A673 (cell line): ENCODE results near the gene SH3D19. TPM values are rescaled to one million over a fixed set of nuclear protein-coding genes. Genes with fewer than 3 reads are reported as not detected.

ENCODE experiments used
- BruUV-seq: library from RNA; stranded (reverse); fragments of 400-500 nt; replicated peaks from 2 replicates; lab custom pipeline; 2021; lab: Mats Ljungman, UMichigan
- CTCF ChIA-PET: fragments of 300-600 bp; sonication (Branson Sonifier 250); formaldehyde crosslinking; loops from one replicate; lab custom pipeline; 2022; ENCODE audit warnings: antibody characterized with exemption; lab: Charles Lee
- POLR2A ChIA-PET: fragments of 300-600 bp; sonication (Branson Sonifier 250); formaldehyde crosslinking; loops from one replicate; lab custom pipeline; 2022; ENCODE audit warnings: antibody characterized with exemption; ENCODE audit not compliant: low non-redundant PET; lab: Charles Lee
- DNase-seq: peaks from one replicate; pipeline ENCODE4 v3.0.0-alpha.2; 2015; ENCODE audit warnings: low spot score
- H3K27ac ChIP-seq: fragments of 200-600 bp; sonication (generic); 2 replicates; pipeline ENCODE4 v1.5.1; 2016; ENCODE audit warnings: mixed run types, low read depth, mild to moderate bottlenecking, mixed read lengths, antibody characterized with exemption, low read length; ENCODE audit not compliant: poor library complexity, severe bottlenecking
- H3K27me3 ChIP-seq: fragments of 200-600 bp; sonication (generic); replicated peaks from 2 replicates; pipeline ENCODE4 v1.6.1; 2017; ENCODE audit warnings: mixed run types, low read depth, mild to moderate bottlenecking, mixed read lengths, antibody characterized with exemption, low read length; ENCODE audit not compliant: insufficient read depth, poor library complexity
- H3K36me3 ChIP-seq: fragments of 200-600 bp; sonication (generic); 2 replicates; pipeline ENCODE4 v1.6.1; 2016; ENCODE audit warnings: mixed run types, mild to moderate bottlenecking, mixed read lengths, antibody characterized with exemption, low read length; ENCODE audit not compliant: insufficient read depth, poor library complexity, severe bottlenecking
- H3K4me1 ChIP-seq: fragments of 200-600 bp; sonication (generic); 2 replicates; pipeline ENCODE4 v1.6.1; 2017; ENCODE audit warnings: mixed run types, mild to moderate bottlenecking, mixed read lengths, antibody characterized with exemption, low read length; ENCODE audit not compliant: insufficient read depth, poor library complexity, severe bottlenecking
- H3K4me3 ChIP-seq: fragments of 200-600 bp; sonication (generic); 2 replicates; pipeline ENCODE4 v1.5.1; 2016; ENCODE audit warnings: low read depth, mixed run types, mild to moderate bottlenecking, mixed read lengths, low read length; ENCODE audit not compliant: poor library complexity, severe bottlenecking
- H3K9me3 ChIP-seq: fragments of 200-600 bp; sonication (generic); 2 replicates; pipeline ENCODE4 v1.6.1; 2016; ENCODE audit warnings: mixed run types, low read depth, mild to moderate bottlenecking, mixed read lengths, antibody characterized with exemption, low read length; ENCODE audit not compliant: poor library complexity, severe bottlenecking
- EZH2 ChIP-seq: fragments of 200-600 bp; sonication (generic); IDR thresholded peaks from 2 replicates; pipeline ENCODE4 v1.6.1; 2017; ENCODE audit warnings: borderline replicate concordance, low read depth, mild to moderate bottlenecking, mixed read lengths, antibody characterized with exemption, low read length; ENCODE audit not compliant: poor library complexity, severe bottlenecking
- intact Hi-C: fragments of 100-400 bp; cut with micrococcal nuclease; formaldehyde crosslinking; loops from one replicate; pipeline ENCODE4 v1.10.0; 2022; ENCODE audit not compliant: unreplicated experiment
- total RNA-seq: library from RNA; stranded (reverse); gene quantifications from 2 replicates; pipeline ENCODE4 v1.2.3, GENCODE V29; 2021
- TF ChIP-seq, protein P1 (sequence below): fragments of 300-800, 200-600 bp; sonication (generic); conservative IDR thresholded peaks from 2 replicates; pipeline ENCODE4 v1.5.1; 2017; ENCODE audit warnings: low read depth, mild to moderate bottlenecking, antibody characterized with exemption, low read length, moderate library complexity, mixed read lengths

The SH3D19 gene
- total RNA-seq, 1 experiment from 2014 or later, result 0.86 TPM

DNA sequence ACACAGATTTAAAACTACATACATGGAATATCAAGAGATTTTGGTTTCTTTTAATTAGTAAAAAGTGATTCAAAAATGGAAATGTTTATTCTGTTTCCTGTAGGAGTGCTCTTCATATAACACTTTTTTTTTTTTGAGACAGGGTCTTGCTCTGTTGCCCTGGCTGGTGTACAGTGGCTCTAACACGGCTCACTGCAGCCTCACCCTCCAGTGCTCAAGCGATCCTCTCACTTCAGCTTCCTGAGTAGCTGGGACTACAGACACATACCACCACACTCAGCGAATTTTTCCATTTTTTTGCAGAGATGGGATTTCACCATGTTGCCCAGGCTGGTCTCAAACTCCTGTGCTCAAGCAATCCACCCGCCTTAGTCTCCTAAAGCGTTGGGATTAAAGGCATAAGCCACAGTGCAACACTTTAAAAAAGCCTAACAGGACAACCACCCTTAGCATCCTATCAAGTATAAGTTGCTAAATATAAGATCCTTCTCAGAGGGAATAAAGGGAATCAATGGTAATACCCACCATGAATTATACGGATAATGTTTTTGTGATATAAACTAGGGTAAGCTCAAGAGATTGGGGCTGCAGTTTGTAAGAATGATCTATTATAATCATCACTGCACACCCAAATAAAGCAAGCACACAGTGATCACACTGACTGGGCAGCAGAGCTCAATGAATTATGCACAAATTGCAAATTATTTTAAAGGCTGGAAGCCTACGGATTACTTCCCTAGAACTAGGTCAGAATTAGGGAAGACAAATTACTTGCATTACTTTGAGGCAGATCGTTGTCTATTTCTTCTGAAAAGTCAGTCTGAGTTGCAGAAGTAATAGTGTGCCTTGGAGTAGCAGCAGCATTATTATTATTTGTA is 149.4 kb downstream of the SH3D19 start:
- H3K4me1 ChIP-seq, result no peaks in the 10 kb centered on the region
- no peaks in the 10 kb centered on the region for H3K9me3 ChIP-seq
- no TSS peak for BruUV-seq
- H3K27ac ChIP-seq, result no peak overlapping the region
- no peak overlapping the region for H3K4me3 ChIP-seq
- no peaks in the 10 kb centered on the region for H3K36me3 ChIP-seq
- H3K27me3 ChIP-seq, result no peaks in the 10 kb centered on the region
- intact Hi-C loops, result no loop called here
- CTCF ChIA-PET, result no interaction called here
- TF ChIP-seq EZH2, result no peak
- TF ChIP-seq, protein P1, sequence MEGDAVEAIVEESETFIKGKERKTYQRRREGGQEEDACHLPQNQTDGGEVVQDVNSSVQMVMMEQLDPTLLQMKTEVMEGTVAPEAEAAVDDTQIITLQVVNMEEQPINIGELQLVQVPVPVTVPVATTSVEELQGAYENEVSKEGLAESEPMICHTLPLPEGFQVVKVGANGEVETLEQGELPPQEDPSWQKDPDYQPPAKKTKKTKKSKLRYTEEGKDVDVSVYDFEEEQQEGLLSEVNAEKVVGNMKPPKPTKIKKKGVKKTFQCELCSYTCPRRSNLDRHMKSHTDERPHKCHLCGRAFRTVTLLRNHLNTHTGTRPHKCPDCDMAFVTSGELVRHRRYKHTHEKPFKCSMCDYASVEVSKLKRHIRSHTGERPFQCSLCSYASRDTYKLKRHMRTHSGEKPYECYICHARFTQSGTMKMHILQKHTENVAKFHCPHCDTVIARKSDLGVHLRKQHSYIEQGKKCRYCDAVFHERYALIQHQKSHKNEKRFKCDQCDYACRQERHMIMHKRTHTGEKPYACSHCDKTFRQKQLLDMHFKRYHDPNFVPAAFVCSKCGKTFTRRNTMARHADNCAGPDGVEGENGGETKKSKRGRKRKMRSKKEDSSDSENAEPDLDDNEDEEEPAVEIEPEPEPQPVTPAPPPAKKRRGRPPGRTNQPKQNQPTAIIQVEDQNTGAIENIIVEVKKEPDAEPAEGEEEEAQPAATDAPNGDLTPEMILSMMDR, result no peak
- POLR2A ChIA-PET, result no interaction called here
- DNase-seq, result no peak

DNA sequence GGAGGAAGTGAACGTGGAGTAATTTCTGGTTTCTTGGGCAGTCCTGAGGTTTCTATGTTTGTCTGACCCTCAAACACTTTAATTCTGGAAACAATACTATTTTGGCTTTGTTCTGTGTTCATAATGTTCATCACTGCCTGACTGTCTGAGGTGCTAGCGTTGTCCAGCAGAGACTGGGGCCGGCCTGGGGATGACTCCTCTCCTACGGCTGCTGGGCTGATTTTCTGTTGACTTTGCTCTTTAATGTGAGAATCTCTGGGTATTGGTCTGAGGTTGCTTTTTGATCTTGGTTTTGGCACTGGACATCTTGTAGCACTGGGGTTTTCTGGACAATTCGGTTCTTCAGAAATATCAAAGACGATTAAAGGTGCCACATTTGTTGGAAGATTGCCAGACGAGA is 150.2 kb downstream of the SH3D19 start:
- Histone ChIP-seq H3K36me3 (no peaks in the 10 kb centered on the region), H3K27me3 (no peaks in the 10 kb centered on the region), H3K4me3 (no peak overlapping the region), H3K9me3 (no peaks in the 10 kb centered on the region), H3K4me1 (no peaks in the 10 kb centered on the region), H3K27ac (no peak overlapping the region)
- no TSS peak for BruUV-seq
- ChIA-PET CTCF (no interaction called here), POLR2A (no interaction called here)
- intact Hi-C loops, result no loop called here
- TF ChIP-seq EZH2, result no peak
- TF ChIP-seq, protein P1, result no peak
- no peak for DNase-seq

DNA sequence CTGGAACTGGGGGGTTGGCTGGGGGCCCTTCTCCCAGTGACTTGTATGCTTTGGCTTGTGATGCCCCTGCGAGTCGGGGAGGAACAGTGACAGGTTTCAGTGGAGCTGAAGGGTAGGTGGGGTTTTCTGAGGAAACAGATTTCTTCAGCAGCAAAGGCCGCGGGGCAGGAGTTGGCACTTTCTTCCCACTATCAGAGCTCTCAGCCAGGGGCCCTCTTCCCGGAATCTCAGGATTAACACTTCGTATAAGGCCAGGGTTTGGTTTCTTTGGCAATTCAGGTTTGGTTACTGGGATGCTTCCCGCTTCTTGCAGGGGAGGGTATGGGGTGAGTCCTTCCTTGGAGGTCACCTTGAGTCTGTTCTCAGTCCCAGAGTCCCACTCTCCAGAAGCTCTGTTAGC is 150.6 kb downstream of the SH3D19 start:
- CTCF ChIA-PET, result no interaction called here
- POLR2A ChIA-PET, result no interaction called here

More for the DNA sequence above, 150.6 kb downstream of the SH3D19 start:
- Histone ChIP-seq H3K4me3 (no peak overlapping the region), H3K27me3 (no peaks in the 10 kb centered on the region), H3K9me3 (no peaks in the 10 kb centered on the region), H3K27ac (no peak overlapping the region), H3K36me3 (no peaks in the 10 kb centered on the region), H3K4me1 (no peaks in the 10 kb centered on the region)
- no peak for DNase-seq
- TF ChIP-seq, protein P1, result no peak
- TF ChIP-seq EZH2, result no peak
- BruUV-seq, result no TSS peak
- intact Hi-C loops, result no loop called here
